Suprapubic skin (tissue), 4 donors: Measurements from ENCODE around the gene MPP4.

Experiments used
- EP300 ChIP-seq: sonication (generic); formaldehyde crosslinking; IDR thresholded peaks from one replicate; pipeline ENCODE4 v1.6.1; 2017; ENCODE audit warnings: antibody characterized with exemption
- POLR2A ChIP-seq, 2 donors: fragments of 450-650 bp; IDR thresholded peaks; one replicate each; pipeline ENCODE4 v1.6.1; 2017; ENCODE audit warnings: antibody characterized with exemption in 2 of 2, mild to moderate bottlenecking in 2 of 2, moderate library complexity in 2 of 2
- POLR2AphosphoS5 ChIP-seq, 3 donors: sonication (generic); formaldehyde crosslinking; IDR thresholded peaks; one replicate each; pipeline ENCODE4 v1.6.1; 2017; ENCODE audit warnings: antibody characterized with exemption in 3 of 3
- TF ChIP-seq, protein P1 (sequence below), 2 donors: fragments of 200-600 bp in 1 of 2; fragments of 450-650 bp in 1 of 2; sonication (generic) in 1 of 2; IDR thresholded peaks; one replicate each; pipeline ENCODE4 v1.5.1; 2016 to 2019; ENCODE audit warnings: antibody characterized with exemption in 2 of 2, mild to moderate bottlenecking in 1 of 2, moderate library complexity in 1 of 2

DNA sequence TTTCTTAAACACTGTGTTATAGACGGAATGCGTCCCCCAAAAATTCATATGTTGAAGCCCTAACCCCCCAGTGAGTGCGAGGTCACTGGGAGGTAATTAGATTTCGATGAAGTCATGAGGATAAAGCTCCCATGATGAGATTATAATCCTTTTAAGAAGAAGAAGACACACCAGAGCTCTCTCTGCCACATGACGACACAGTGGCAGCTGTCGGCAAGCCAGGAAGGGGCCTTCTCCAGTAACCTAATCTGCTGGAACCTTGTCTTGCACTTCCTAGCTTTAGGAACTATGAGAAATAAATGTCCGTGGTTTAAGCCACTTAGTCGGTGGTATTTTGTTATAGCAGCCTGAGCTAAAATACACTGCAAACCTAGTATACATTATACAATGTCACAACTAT, 67.4 kb downstream of the MPP4 start:
- TF ChIP-seq EP300, result no peak
- TF ChIP-seq, protein P1, sequence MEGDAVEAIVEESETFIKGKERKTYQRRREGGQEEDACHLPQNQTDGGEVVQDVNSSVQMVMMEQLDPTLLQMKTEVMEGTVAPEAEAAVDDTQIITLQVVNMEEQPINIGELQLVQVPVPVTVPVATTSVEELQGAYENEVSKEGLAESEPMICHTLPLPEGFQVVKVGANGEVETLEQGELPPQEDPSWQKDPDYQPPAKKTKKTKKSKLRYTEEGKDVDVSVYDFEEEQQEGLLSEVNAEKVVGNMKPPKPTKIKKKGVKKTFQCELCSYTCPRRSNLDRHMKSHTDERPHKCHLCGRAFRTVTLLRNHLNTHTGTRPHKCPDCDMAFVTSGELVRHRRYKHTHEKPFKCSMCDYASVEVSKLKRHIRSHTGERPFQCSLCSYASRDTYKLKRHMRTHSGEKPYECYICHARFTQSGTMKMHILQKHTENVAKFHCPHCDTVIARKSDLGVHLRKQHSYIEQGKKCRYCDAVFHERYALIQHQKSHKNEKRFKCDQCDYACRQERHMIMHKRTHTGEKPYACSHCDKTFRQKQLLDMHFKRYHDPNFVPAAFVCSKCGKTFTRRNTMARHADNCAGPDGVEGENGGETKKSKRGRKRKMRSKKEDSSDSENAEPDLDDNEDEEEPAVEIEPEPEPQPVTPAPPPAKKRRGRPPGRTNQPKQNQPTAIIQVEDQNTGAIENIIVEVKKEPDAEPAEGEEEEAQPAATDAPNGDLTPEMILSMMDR (IDR thresholded peaks at IDR 0.05), result no peak
- TF ChIP-seq POLR2AphosphoS5 (IDR thresholded peaks at IDR 0.05), result no peak
- no peak for TF ChIP-seq POLR2A (IDR thresholded peaks at IDR 0.05)
